Renal cortical epithelial cell (primary cell): ENCODE measurements around the gene PI4K2A. TPM values are rescaled to one million over a fixed set of nuclear protein-coding genes. Genes with fewer than 3 reads are reported as not detected.

Experiments
- DNase-seq: peaks from one replicate; pipeline ENCODE4 v3.0.0-alpha.2; 2011; ENCODE audit warnings: low read depth
- total RNA-seq: library from RNA; depleted of rRNA; stranded (reverse); fragments of >200 nt; gene quantifications from 2 replicates; pipeline ENCODE4 v1.2.3, GENCODE V29; 2014

The PI4K2A gene
- total RNA-seq, 1 donor from 2014 or later, result 34.0 TPM

- no peak for DNase-seq
Measured at GRCh38 chr10:97704341-97704740, 63.9 kb downstream of the PI4K2A start.

- DNase-seq, result peak; percentile 82
Measured at GRCh38 chr10:97705006-97705670, 64.7 kb downstream of the PI4K2A start.

- DNase-seq, result no peak
Measured at GRCh38 chr10:97707134-97707861, 66.8 kb downstream of the PI4K2A start.

- DNase-seq, result no peak
Measured at GRCh38 chr10:97708167-97708566, 67.7 kb downstream of the PI4K2A start.

GRCh38 chr10:97708976-97709946 is 68.8 kb downstream of the PI4K2A start:
- peak; percentile 58 for DNase-seq

- DNase-seq, result no peak
Measured at GRCh38 chr10:97711640-97712572, 71.4 kb downstream of the PI4K2A start.

- no peak for DNase-seq
Measured at GRCh38 chr10:97713339-97713825, 72.9 kb downstream of the PI4K2A start, which contains the start of gene MARVELD1. MARVELD1 (plus strand) TSS chr10:97713730; CDS start chr10:97713877, 147 bp downstream.

GRCh38 chr10:97713826-97714400 is 73.4 kb downstream of the PI4K2A start:
- peak; percentile 47 for DNase-seq

- no peak for DNase-seq
Measured at GRCh38 chr10:97714401-97715258, 74.2 kb downstream of the PI4K2A start.

GRCh38 chr10:97715259-97715874 is 74.9 kb downstream of the PI4K2A start:
- DNase-seq, result no peak

GRCh38 chr10:97717627-97718026 is 77.2 kb downstream of the PI4K2A start:
- no peak for DNase-seq

GRCh38 chr10:97718178-97718577 is 77.7 kb downstream of the PI4K2A start:
- no peak for DNase-seq

GRCh38 chr10:97718659-97719142 is 78.2 kb downstream of the PI4K2A start:
- DNase-seq, result peak; percentile 43

- no peak for DNase-seq
Measured at GRCh38 chr10:97719602-97720001, 79.1 kb downstream of the PI4K2A start.

- no peak for DNase-seq
Measured at GRCh38 chr10:97721871-97722780, 81.7 kb downstream of the PI4K2A start.

- no peak for DNase-seq
Measured at GRCh38 chr10:97723001-97723400, 82.5 kb downstream of the PI4K2A start.

- DNase-seq, result no peak
Measured at GRCh38 chr10:97724341-97724941, 84.0 kb downstream of the PI4K2A start.
